Activated T-cell treated with anti-CD3 and anti-CD28 coated beads for 48 hours (primary cell): ENCODE measurements around the gene KCNH4.
"Not testable (repeated sequence)": the region's sequence is repeated elsewhere in the genome, so short reads cannot be mapped to it uniquely, and the experiment has no call there.

ENCODE experiments used
- DNase-seq: peaks from one replicate; pipeline ENCODE4 v3.0.0-alpha.2; 2020; ENCODE audit warnings: low read depth

Gene KCNH4

DNA sequence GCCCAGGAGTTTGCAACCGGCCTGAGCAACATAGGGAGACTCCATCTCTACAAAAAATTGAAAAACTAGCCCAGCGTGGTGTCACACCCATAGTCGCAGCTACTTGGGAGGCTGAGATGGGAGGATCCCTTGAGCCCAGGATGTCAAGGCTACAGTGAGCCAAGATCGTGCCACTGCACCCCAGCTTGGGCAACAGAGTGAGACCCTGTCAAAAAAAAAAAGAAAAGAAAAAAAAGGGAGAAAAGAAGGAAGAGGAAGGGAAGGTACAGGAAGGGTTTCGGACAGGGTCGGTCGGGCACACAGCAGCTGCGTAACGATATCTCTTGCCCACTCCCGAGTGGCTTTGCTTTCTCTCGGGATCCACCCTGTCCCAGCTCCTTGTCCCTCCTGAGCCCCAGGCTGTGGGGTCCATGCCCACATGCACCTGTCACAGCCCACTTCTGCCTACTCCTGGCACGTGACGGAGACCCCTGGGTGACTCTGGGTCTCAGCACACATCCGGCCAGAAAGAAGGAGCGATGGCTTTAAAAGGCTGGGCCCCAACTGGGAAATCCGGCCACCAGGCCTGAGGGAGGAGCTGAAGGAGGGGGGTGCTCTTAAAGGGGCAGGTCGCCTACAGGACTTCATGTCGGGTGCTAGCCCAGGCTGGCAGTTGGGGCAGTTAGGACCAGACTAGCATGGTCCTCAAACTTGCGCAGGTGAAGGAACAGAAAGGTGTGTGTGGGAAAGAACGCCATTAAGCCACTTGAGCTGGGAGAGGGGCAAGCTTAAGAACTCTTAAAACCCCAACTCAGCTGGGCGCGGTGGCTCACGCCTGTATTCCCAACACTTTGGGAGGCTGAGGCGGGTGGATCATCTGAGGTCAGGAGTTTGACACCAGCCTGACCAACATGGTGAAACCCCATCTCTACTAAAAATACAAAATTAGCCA is 13.3 kb upstream of the KCNH4 start, which contains the start of gene GHDC:
GHDC (minus strand) TSS at position 526 of the 931 bp plus-strand sequence. CDS start 913 bp downstream, outside the sequence.
- DNase-seq = peak; percentile 71

DNA sequence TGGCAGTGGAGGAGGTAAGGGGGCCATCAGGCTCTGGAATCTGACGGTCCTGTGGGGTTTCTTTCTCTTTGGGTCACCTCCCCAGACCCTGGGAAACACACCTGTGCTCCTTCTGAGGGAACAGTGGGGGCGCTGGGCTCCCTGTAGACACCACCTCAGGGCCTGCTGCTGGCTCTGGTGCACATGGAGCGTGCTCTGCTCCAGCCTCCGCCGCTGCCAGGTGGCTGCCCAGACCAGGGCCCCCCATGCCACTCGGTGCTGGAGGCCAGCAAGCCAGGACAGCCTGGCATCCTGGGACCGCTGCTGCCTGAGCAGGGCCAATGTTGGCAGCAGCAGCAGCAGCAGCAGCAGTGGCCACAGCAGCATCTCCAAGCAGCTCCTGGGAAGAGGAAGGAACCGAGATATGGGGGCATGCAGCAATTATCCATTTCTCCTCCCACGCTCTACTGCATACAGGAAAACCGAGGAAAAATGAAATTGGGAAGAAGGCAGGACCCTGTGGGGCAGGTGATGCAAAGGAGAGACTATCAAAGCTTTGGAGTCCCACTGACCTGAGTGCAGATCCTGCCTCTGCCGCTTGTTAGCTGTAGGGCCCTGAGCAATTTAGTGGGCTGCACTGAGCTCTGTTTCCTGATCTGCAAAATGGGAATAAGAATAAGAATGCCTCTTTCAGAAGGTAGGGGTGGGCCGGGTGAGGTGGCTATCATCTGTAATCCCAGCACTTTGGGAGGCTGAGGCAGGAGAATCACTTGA is 12.4 kb upstream of the KCNH4 start:
- DNase-seq = no peak

DNA sequence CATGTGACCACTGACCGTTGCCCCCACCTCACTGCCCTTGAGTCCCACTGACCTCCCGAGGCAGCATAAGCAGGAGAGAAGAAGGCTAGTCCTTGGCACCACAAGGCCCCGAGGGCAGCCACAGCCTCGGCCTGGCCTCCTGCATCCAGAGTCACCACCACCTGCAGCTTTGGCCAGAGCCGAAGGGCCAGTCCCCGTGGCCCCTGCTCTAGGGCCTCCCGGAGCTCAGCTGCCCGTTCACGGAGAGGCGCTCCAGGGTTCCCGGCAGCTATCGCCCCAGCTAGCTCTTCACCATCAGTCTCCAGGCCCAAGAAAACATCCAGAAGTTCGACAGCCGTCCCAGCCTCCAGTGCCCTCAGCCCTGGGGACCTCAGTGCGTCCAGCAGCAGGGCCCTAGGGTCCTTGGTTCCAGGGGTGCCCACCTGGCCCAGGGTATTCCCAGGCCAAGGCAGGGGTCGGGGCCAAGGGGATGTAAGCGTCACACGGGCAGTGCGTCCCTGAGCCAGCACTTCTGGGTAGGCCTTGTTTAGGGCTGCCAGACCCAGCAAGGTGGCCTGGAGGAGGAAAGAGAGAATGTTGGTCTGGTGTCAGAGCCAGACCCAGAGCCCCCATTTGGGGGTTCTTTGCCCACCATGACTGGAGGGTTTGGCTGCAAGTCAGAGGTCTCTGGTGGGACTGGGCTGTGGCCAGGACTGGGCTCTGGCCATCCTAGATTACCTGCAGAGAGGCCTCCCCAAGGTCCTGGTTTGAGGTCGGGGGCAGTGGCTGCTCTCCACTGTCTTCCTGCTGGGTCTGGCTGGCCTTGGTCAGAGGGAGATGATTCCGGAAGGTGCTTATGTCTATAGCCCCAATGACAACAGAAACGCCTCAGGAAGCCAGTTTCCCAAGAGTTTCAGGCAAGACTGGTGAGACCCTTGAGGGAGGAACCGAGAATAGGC is 11.5 kb upstream of the KCNH4 start:
- no peak for DNase-seq

DNA sequence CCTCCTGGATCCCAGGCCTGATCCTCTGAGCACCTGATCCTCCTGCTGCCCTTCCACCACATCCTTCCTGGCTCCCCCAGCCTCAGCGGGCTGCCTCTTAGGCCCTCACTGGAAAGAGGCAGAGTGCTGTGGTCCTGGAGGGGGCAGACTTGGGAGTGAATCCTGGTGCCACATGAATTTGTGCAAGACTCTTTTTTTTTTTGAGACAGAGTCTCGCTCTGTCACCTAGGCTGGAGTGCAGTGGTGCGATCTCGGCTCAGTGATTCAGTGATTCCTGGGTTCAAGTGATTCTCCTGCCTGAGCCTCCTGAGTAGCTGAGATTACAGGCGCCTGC is 10.3 kb upstream of the KCNH4 start:
- DNase-seq = no peak

DNA sequence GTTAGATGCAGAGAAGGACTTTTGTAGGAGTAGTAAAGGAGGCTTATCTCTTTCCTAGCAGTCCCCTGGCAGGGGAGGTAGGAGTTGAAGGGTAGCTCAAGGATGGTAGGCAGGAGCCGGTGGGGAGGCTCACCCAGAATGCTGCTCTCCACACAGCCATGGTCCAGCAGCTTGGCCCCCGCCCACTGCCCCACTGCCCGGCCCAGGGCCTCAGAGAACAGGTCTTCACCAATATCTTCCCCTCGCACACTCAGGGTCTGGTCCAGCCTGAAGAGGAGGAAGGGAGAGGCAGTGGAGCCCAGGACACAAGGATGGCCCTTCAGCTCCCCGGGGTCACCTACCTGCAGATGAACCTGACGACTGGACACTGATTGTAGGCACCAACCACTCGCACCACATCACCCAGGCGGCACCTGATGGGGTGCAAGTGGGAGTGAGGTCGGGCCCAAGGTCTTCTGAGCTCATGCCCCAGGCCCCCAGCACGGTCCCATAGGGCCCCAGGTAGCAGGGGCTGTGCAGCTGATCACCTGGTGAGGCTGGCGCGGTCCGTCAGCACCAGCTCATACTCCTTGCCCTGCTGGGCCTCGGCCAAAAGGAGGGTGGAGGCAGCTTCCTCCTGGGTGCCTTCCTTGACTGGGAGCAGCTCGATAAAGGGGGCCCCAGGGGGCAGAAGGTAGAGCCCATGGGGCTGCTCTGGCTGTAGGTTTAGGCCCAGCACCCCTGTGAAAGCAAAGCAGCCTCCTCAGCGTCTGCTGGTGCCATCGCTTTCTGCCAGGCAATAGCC is 9.7 kb upstream of the KCNH4 start:
- DNase-seq = no peak

DNA sequence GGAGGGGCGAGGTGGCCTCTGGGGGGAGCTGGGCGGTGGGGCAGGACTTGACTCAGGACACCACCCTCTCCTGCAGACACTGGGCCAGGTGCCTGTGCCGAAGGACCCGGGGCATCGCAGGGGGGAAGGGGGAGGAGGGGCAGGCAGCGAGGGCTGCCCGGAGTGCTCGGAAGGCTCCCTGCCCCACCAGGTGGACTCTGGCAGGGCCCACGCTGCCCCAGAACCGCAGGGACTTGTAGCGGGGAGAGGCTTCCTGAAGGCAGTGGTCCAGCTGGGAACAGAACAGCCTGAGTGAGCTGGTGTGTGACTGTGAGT is 8.7 kb upstream of the KCNH4 start:
- DNase-seq = no peak

DNA sequence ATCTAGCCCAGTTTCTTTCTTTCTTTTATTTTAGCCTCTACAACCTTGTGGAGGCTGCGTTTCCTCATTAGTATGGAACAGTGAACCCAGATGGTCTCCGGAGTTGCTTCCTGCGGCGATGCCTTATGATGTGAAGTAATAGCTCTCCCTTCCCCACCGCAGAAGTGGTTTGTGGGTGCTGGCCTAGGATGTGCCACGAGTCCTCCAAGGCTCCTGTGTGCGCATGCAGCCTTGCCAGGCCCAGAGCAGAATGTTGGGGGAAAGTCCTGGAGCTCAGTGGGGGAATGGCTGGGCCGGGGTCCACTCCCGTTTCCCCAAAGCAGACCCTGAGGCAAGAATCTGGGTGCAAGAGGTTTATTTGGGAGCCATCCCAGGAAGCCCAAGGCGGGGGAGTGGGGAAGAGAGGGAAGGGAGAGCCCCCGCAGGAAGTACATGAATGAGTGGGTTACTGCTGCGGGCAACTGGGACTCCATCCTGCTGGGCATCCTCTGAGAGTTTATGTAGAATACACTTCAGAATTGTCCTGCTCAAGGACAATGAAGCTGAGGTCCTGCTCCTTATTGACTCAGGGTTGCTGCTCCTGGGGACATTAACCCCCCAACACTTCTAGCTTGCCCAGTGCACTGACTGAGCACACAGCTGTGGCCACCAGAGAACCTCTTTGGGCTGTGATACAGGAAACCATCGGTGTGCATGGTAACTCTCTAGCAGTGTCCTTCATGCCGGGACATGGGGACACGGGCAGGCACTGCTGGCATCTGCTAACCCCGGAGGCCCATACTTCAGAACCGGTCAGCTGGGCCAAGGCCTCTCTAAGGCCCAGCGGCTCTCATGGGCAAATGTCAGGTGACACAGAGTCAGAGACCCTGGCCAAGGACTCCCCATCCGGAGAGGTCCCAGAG is 8.1 kb upstream of the KCNH4 start:
- DNase-seq = no peak

DNA sequence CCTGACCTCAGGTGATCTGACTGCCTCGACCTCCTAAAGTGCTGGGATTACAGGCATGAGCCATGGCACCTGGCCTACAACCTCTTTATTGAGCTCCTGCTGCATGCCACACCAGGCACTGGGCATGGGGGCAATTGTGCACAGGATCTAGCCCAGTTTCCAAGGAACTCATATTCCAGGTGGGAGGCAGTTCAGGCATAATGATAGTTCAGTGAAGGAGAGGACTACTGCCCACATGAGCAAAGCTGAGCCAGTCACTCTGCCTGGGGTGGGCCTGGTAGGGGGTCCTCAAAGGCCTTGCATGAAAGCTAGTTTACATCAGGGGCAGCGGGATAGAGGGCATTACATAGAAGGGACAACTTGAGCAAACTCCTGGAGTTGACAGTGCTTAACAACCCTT is 6.9 kb upstream of the KCNH4 start:
- no peak for DNase-seq

DNA sequence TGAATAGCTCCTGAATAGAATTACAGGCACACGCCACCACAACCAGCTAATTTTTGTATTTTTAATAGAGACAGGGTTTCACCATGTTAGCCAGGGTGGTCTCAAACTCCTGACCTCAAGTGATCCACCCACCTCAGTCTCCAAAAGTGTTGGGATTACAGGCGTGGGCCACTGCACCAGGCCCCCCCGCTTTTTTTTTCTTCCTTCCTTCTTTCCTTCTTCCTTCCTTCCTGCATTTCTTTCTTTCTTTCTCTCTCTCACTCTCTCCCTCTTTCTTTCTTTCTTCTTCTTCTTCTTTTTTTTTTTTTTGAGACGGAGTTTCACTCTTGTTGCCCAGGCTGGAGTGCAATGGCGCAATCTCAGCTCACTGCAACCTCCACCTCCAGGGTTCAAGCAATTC is 5.2 kb upstream of the KCNH4 start:
- DNase-seq = not testable (repeated sequence)

DNA sequence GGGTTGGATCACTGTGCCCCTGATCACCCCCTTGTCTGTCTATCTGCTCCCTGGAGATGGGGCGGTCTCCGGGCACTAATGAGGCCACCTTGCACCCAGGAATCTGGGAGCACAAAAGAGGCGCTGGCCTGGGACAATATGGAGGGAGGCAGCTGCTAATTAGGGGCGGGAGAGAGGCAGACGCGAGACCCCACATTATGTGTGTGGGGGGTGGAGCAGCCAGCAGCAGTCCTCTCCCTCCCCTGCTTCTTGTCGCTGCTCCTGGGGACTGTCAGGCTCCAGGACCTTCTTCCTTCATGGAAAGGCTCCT is 4.6 kb upstream of the KCNH4 start:
- no peak for DNase-seq

DNA sequence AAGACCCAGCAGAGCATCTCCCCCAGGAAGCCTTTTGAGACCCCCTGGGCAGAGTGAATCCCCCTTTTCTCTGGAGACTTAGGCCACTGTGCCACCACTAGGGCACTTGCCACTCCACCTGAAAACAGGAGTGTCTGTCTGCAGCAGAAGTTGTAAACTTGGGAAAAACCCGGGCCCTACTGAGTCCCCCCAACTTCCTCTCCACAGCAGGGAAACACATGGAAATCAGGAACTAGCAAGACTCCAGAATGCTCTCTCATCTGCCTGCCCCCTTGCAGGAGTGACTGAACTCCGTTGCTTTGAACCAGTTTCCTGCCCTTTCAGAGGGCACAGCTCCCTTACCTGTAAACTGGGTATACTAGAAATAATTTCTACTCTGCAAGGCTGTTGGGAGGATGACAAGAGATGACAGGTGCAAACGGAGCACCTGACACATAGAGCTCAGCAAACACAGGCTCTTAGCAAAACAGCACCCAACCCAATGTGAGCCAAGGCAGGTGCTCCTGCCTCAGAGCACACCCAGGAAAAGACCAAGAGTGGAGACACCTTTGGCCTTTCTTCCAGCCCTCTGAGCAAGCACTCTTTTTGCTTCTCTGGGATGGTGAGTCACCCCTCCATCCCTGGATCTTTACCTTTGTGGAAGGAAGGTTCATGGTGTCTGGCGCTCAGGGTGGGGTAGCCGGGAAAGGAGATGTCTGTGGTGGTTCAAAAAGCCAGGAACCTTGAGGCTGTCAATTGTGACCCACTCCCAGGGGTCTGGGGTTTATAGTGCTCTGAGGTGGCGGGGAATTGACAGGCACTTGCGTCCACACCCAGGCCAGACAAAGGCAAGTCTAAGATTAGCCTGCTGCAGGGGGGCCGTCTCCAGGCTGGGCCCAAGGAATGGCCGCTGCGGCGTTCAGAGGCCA is 4.0 kb upstream of the KCNH4 start, which contains the start of gene HCRT:
HCRT (minus strand) TSS at position 740 of the 908 bp plus-strand sequence; CDS start at position 653, 87 bp downstream.
- DNase-seq = no peak

DNA sequence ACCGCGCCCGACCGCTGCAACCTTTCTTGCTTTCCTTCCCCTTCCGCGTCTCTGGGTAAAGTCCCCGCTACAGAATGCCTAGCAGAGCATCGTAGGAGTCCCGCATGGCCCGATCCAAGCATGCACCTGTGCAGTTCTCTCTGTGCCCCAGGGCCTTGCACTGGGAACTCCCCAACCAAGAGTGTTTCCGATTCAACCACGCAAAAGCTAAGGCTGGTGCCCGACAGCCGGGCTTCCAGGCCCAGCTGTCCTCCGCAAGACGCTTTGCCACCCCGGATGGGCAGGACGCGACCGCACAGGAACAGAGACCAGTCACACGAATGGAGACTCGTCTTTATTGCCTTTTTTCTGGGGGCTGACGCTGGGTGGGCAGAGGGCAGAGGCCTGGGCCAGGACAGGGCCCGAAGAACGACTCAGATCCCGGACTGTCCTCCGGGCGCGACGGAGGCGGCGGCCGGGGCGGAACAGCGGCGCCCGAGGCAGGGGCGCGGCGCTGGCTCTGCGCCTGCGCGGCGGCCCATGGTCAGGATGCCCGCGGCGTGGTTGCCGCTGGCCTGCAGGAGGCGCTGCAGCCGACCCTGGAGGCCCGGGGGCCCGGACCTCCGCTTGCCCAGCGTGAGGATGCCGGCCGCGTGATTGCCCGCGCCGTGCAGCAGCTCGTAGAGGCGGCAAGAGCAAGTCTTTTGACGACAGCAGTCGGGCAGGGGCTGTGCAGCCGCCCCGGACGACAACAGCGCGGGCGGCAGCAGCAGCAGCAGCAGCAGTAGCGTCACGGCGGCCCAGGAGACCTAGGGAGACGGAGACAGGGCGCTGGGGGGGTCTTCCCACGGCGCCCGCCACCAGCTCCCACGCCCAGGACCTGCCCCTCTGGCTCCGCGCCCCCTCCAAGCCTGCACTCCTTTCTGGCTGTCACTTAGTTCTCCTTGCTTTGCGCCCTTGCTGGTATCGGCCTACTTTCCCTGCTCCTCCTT is 3.1 kb upstream of the KCNH4 start:
- peak; percentile 88 for DNase-seq

DNA sequence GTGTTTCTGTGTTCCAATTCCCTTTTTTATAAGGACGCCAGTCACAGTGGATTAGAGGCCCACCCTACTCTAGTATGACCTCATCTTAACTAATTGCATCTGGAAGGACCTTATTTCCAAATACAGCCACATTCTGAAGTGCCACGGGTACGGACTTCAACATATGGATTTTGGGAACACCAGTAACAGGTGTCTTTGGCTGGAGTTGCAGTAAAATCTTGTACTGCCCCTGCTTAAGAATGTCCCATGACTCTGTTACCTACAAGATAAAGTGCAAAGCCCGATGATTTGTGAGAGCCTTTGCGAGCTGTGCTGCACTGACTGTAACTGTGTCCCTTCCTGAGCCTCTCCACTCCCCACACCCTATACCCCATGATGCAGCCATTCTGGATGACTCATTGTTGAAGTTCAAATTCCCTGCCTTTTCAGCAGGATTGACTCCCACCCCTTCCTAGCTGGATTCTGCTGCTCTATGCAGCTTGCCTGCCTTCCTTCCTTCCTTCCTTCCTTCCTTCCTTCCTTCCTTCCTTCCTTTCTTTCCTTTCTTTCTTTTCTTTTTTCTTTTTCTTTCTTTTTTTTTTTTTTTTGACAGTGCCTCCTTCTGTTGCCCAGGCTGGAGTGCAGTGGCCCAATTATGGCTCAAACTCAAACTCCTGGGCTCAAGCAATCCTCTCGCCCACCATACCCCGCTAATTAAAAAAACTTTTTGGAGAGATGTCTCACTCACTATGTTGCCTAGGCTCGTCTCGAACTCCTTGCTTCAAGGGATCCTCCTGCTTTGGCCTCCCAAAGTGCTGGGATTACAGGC is 2.2 kb upstream of the KCNH4 start:
- no peak for DNase-seq

DNA sequence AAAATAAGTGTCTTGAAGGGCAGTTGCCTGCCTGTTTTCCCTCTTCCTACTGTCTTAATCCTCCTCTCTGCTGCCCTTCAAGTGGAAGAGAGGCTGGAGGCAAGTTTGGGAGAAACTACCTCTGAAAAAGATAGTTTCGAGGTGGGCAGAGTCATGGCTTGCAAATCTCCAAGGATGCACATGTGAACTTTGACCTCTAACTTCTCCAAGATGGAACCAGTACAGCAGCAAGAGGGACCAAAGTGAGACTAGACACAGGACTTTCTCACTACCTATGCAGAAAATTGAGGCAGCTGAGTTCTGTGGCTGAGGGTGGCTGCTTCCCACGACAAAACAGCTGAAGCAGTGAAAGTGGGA is 887 bp upstream of the KCNH4 start:
- no peak for DNase-seq

DNA sequence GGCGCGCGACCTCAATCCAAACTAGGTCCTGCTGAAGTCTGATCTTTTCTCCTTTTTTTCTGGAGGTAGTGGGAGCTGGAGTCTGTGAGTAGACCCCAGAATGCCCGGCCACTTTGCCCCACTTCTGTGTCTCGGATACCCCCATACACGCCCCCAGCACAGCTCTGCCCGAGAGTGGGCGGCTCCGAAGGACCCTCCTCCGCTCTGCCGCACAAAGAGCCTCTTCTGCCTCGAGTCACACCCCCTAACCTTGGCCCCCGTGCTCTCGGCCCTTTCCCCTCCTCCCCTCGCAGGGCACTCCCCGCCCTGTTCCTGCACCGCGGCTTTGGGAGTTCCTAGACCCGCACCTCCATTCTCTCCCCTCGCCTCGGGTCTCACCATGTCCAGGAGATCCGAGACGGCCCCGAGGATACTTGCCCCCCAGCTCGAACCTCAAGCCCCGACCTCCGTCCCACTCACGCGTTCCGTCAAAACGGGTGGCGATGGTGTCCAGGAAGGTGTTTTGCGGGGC is 476 bp downstream of the KCNH4 start:
- DNase-seq = no peak

DNA sequence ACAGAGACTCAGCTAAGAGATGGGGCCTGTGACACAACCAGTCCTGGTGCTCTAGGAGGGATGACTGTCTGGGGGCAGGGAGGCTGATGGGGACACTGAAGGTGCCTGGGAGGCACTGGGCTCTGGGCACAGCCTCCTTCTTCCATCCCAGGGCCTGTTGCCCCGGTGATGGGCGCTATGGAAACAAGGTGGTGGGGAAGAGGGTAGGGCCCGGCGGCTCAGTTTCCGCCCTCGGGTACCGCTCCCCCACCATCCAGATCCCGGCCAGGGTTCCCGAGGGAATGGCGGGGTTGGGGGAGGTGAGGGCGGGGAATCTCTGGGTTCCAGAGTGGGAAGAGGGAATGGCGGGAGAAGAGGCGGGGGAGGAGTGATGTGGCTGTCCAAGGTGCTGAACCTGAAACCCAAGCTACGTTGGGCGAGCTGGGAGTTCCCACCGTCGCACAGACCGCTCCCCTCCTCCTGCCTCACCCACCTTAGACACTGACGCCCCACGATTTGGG is 981 bp downstream of the KCNH4 start:
- DNase-seq = no peak

DNA sequence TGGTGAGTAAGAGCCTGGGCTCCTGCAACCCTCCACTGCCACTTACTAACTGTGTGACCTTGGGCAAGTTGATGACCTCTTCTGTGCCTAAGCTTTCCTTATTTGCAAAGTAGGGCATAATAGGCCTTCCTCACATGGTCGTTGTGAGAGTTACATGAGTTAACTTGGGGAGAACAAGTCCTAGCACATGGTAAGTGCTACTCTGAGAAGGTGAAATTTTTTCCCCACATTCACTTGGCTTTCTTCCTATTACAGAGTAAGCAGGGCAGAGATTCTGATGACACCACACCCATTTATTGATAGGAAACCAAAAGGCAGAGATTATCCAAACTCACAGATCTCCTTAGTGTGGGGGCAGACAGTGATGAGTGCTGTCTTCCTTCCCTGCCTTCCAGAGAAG is 1.6 kb downstream of the KCNH4 start:
- no peak for DNase-seq
